HL-60 (cell line): ENCODE measurements around the gene TRIB2.

Experiments
- TF ChIP-seq, protein P1 (sequence below): IDR thresholded peaks from one replicate; pipeline ENCODE4 v1.5.1; 2011; ENCODE audit warnings: low read length, control low read depth, inconsistent platforms; ENCODE audit not compliant: insufficient read depth
- TF ChIP-seq, protein P2 (sequence below): IDR thresholded peaks from 2 replicates; pipeline ENCODE4 v1.6.1; 2012; ENCODE audit warnings: low read depth; ENCODE audit not compliant: insufficient replicate concordance

DNA sequence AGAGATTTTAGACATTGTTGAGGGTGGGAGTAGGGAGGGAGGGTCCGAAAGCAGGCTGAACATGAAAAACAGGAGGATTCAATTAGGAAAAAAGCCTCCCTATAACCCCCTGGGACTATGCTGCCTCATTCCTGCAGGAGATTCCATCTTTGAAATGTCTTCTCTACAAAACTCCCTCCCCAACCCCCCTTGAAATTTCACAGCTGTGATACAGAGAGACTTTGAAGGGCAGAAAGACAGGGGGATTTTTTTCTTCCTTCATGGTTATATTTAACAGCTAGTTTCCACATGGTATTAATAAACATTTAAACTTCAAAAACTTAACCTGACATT lies 57.6 kb downstream of the TRIB2 start:
- TF ChIP-seq, protein P1, sequence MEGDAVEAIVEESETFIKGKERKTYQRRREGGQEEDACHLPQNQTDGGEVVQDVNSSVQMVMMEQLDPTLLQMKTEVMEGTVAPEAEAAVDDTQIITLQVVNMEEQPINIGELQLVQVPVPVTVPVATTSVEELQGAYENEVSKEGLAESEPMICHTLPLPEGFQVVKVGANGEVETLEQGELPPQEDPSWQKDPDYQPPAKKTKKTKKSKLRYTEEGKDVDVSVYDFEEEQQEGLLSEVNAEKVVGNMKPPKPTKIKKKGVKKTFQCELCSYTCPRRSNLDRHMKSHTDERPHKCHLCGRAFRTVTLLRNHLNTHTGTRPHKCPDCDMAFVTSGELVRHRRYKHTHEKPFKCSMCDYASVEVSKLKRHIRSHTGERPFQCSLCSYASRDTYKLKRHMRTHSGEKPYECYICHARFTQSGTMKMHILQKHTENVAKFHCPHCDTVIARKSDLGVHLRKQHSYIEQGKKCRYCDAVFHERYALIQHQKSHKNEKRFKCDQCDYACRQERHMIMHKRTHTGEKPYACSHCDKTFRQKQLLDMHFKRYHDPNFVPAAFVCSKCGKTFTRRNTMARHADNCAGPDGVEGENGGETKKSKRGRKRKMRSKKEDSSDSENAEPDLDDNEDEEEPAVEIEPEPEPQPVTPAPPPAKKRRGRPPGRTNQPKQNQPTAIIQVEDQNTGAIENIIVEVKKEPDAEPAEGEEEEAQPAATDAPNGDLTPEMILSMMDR, result no peak
- TF ChIP-seq, protein P2, sequence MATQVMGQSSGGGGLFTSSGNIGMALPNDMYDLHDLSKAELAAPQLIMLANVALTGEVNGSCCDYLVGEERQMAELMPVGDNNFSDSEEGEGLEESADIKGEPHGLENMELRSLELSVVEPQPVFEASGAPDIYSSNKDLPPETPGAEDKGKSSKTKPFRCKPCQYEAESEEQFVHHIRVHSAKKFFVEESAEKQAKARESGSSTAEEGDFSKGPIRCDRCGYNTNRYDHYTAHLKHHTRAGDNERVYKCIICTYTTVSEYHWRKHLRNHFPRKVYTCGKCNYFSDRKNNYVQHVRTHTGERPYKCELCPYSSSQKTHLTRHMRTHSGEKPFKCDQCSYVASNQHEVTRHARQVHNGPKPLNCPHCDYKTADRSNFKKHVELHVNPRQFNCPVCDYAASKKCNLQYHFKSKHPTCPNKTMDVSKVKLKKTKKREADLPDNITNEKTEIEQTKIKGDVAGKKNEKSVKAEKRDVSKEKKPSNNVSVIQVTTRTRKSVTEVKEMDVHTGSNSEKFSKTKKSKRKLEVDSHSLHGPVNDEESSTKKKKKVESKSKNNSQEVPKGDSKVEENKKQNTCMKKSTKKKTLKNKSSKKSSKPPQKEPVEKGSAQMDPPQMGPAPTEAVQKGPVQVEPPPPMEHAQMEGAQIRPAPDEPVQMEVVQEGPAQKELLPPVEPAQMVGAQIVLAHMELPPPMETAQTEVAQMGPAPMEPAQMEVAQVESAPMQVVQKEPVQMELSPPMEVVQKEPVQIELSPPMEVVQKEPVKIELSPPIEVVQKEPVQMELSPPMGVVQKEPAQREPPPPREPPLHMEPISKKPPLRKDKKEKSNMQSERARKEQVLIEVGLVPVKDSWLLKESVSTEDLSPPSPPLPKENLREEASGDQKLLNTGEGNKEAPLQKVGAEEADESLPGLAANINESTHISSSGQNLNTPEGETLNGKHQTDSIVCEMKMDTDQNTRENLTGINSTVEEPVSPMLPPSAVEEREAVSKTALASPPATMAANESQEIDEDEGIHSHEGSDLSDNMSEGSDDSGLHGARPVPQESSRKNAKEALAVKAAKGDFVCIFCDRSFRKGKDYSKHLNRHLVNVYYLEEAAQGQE, result no peak
